SJCRH30 (cell line): ENCODE data around the gene CNIH3. TPM values are rescaled to one million over a fixed set of nuclear protein-coding genes. Genes with fewer than 3 reads are reported as not detected.
"Not testable (repeated sequence)": the region's sequence is repeated elsewhere in the genome, so short reads cannot be mapped to it uniquely, and the experiment has no call there.

ENCODE experiments used
- DNase-seq, 2 experiments: peaks; one replicate each; pipeline ENCODE4 v3.0.0-alpha.2; 2015 to 2020
- H3K27ac ChIP-seq: fragments of 250-450 bp; sonication (Bioruptor Pico); 2 replicates; pipeline ENCODE4 v1.5.1; 2020; ENCODE audit warnings: mild to moderate bottlenecking, moderate library complexity
- H3K27me3 ChIP-seq: fragments of 250-450 bp; sonication (Bioruptor Pico); 2 replicates; pipeline ENCODE4 v1.5.1; 2020; ENCODE audit warnings: mild to moderate bottlenecking, moderate library complexity
- H3K36me3 ChIP-seq: fragments of 250-450 bp; sonication (Bioruptor Pico); 2 replicates; pipeline ENCODE4 v1.5.1; 2020; ENCODE audit warnings: mild to moderate bottlenecking, moderate library complexity
- H3K4me1 ChIP-seq: fragments of 250-450 bp; sonication (Bioruptor Pico); 2 replicates; pipeline ENCODE4 v1.5.1; 2020; ENCODE audit warnings: mild to moderate bottlenecking, moderate library complexity
- H3K4me3 ChIP-seq: fragments of 250-450 bp; sonication (Bioruptor Pico); 2 replicates; pipeline ENCODE4 v1.5.1; 2020; ENCODE audit warnings: mild to moderate bottlenecking, moderate library complexity
- H3K9me3 ChIP-seq: fragments of 250-450 bp; sonication (Bioruptor Pico); replicated peaks from 2 replicates; pipeline ENCODE4 v1.5.1; 2020; ENCODE audit warnings: mild to moderate bottlenecking, moderate library complexity
- total RNA-seq: library from RNA; depleted of rRNA; stranded (reverse); fragments of >200 nt; shearing (Covaris generic); gene quantifications from 2 replicates; pipeline ENCODE4 v1.2.3, GENCODE V29; 2014

The CNIH3 gene
- total RNA-seq, 1 experiment from 2014 or later, result 0.49 TPM

GRCh38 chr1:224698015-224698451 lies 81.9 kb downstream of the CNIH3 start:
- Histone ChIP-seq H3K27ac (no peak overlapping the region), H3K4me3 (no peak overlapping the region), H3K9me3 (no peaks in the 10 kb centered on the region), H3K36me3 (no peaks in the 10 kb centered on the region), H3K27me3 (peaks cover 2% of the 10 kb centered on the region; the same call in 1 of the 2 replicates), H3K4me1 (no peaks in the 10 kb centered on the region)
- no peak for DNase-seq

DNA sequence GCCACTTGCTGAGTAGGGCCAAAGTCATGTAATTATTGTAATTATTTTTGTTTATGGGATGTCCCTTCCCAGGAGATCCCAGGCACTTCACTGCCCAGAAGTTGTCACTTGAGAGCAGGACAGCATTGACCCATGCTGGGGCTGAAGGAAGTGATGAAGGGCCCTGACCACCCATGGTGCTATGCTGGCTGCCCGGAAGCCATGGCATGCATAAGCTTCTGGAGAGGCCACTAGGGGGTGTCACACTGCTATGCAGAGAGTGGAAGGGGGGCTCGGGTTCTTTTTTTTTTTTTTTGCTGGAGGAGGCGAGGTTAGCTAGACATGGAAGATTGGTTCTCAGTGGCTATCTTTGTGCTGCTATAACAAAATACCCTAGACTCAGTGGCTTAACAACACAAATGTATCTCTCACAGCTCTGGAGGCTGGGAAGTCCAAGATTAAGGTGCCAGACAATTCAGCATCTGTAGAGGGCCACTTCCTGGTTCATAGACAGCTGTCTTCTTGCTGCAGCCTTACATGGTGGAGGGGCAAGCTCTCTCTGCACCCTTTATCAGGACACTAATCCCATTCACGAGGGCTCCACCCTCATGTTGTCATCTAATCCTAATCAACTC lies 84.9 kb downstream of the CNIH3 start:
- Histone ChIP-seq H3K9me3 (no peaks in the 10 kb centered on the region), H3K27me3 (peaks cover 9% of the 10 kb centered on the region), H3K4me3 (no peak overlapping the region), H3K27ac (no peak overlapping the region), H3K4me1 (no peaks in the 10 kb centered on the region), H3K36me3 (no peaks in the 10 kb centered on the region)
- peak; percentile 42 to 63 for DNase-seq

DNA sequence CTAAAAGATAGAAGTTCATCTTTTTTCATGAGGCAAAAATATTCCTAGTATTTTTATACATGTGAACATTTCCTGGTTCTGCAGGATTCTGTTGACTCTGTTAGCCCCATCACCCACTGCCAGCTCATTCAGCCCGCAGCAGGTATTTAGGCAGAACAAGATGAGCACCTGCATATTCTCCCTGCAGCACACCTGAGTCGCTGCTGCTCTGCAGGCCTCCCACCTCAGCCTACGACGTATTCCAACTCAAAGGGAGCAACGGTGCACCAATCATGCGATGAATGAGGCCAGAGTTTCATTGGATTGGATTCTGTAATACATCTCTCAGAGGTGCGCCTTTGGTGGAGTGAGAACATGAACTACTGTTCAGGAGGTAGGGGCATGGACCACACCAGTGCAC lies 87.6 kb downstream of the CNIH3 start:
- peaks cover 13% of the 10 kb centered on the region for H3K27me3 ChIP-seq
- no peaks in the 10 kb centered on the region for H3K4me1 ChIP-seq
- no peaks in the 10 kb centered on the region for H3K9me3 ChIP-seq
- no peak for DNase-seq
- H3K4me3 ChIP-seq, result no peak overlapping the region
- H3K36me3 ChIP-seq, result no peaks in the 10 kb centered on the region
- no peak overlapping the region for H3K27ac ChIP-seq

GRCh38 chr1:224704107-224704735 lies 88.1 kb downstream of the CNIH3 start:
- Histone ChIP-seq H3K27me3 (peaks cover 13% of the 10 kb centered on the region), H3K4me1 (no peaks in the 10 kb centered on the region), H3K4me3 (no peak overlapping the region), H3K27ac (no peak overlapping the region), H3K9me3 (no peaks in the 10 kb centered on the region), H3K36me3 (no peaks in the 10 kb centered on the region)
- DNase-seq, result no peak

- no peaks in the 10 kb centered on the region for H3K9me3 ChIP-seq
- no peaks in the 10 kb centered on the region for H3K4me1 ChIP-seq
- H3K27me3 ChIP-seq, result peaks cover 13% of the 10 kb centered on the region
- H3K27ac ChIP-seq, result no peak overlapping the region
- no peak overlapping the region for H3K4me3 ChIP-seq
- H3K36me3 ChIP-seq, result no peaks in the 10 kb centered on the region
- no peak for DNase-seq
These were observed 89.5 kb downstream of the CNIH3 start for GRCh38 chr1:224705578-224705977.

GRCh38 chr1:224707843-224708725 lies 92.0 kb downstream of the CNIH3 start:
- DNase-seq, result no peak
- H3K27ac ChIP-seq, result no peak overlapping the region
- H3K4me3 ChIP-seq, result no peak overlapping the region
- H3K36me3 ChIP-seq, result no peaks in the 10 kb centered on the region
- H3K9me3 ChIP-seq, result no peaks in the 10 kb centered on the region
- H3K4me1 ChIP-seq, result no peaks in the 10 kb centered on the region
- H3K27me3 ChIP-seq, result peaks cover 11% of the 10 kb centered on the region

GRCh38 chr1:224710196-224710595 lies 94.1 kb downstream of the CNIH3 start:
- Histone ChIP-seq H3K27me3 (peaks cover 8% of the 10 kb centered on the region), H3K9me3 (no peaks in the 10 kb centered on the region), H3K4me1 (no peaks in the 10 kb centered on the region), H3K4me3 (no peak overlapping the region), H3K36me3 (no peaks in the 10 kb centered on the region), H3K27ac (no peak overlapping the region)
- no peak for DNase-seq

- not testable (repeated sequence) for H3K27me3 ChIP-seq, H3K36me3 ChIP-seq, DNase-seq, H3K27ac ChIP-seq, H3K9me3 ChIP-seq, H3K4me1 ChIP-seq, H3K4me3 ChIP-seq
These were observed 95.2 kb downstream of the CNIH3 start for GRCh38 chr1:224711231-224711756.

GRCh38 chr1:224711876-224712275 lies 95.8 kb downstream of the CNIH3 start:
- no peak overlapping the region for H3K4me3 ChIP-seq
- no peak for DNase-seq
- no peak overlapping the region for H3K27ac ChIP-seq
- peaks cover 5% of the 10 kb centered on the region; the same call in 1 of the 2 replicates for H3K27me3 ChIP-seq
- H3K9me3 ChIP-seq, result no peaks in the 10 kb centered on the region
- no peaks in the 10 kb centered on the region for H3K4me1 ChIP-seq
- no peaks in the 10 kb centered on the region for H3K36me3 ChIP-seq

DNA sequence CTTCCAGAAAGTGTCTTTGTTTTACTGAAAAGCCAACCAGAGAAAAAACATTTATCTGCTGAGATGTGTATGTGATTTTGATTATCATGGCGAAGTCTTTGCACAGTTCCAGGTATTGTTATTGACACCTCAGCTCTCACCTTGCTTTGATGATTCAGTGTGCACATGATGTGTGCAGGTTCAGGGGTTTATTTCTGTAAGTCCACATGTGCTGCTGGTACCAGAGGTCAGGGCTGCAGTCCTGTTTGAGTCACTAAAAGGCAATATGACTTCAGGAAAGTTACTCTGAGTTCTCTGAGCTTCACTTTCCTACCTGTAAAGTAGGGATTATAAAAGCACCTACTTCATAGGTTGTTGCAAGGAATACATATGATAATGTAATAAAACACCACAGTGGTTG lies 97.1 kb downstream of the CNIH3 start:
- no peaks in the 10 kb centered on the region; the same call in 1 of the 2 replicates for H3K27me3 ChIP-seq
- H3K36me3 ChIP-seq, result no peaks in the 10 kb centered on the region
- no peak for DNase-seq
- H3K27ac ChIP-seq, result no peak overlapping the region
- no peaks in the 10 kb centered on the region for H3K9me3 ChIP-seq
- no peaks in the 10 kb centered on the region for H3K4me1 ChIP-seq
- no peak overlapping the region for H3K4me3 ChIP-seq

DNA sequence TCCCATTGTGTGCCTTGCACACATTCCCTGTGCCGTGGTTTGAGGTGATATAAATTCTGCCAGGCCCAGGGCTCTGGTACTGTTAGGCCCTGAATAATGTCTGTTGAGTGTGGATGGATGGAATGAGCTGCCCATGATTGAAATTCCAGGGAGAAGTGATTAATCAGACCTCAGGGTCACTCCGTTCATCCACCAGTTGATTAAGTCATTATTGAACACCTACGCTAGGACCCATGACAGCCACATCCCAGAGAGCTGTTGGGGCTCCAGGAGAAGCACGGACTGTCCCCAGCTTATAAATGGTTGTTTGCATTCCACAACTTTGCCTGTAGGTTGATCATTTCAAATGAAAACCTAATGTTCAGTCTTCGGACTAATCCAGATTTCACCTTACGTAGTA lies 98.4 kb downstream of the CNIH3 start:
- Histone ChIP-seq H3K27me3 (no peaks in the 10 kb centered on the region; the same call in none of the 2 replicates), H3K4me3 (no peak overlapping the region), H3K27ac (no peak overlapping the region), H3K4me1 (no peaks in the 10 kb centered on the region), H3K9me3 (no peaks in the 10 kb centered on the region), H3K36me3 (no peaks in the 10 kb centered on the region)
- no peak for DNase-seq

DNA sequence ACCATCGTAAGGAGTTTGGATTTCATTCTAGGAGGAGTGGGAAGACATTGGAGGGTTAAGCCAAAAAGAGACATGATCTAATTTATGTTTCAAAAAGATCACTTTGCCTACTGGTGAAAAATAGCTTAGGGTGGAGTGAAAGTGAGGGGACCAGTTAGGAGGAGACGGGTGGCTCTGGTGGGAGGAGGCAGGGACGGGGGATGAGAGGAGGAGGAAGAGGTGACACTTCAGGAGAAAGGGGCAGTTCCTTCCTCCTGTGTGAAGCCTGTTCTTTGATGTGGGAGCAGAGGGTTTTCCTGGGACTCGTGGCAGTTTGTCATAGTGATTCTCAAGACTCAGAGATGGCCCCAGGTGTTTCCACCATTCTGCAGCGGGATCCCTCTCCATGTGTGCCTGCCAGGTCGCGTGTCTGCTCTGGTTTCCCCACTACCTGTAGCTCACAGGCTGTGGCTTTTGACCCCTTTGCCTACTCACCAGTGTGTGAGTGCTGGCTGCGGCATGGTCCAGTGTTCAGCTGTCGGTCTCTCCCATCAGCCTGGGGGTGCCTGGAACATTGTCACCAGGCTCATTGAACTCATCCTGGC lies 102.4 kb downstream of the CNIH3 start:
- Histone ChIP-seq H3K27me3 (peaks cover 5% of the 10 kb centered on the region; the same call in 1 of the 2 replicates), H3K4me3 (no peak overlapping the region), H3K36me3 (no peaks in the 10 kb centered on the region), H3K9me3 (no peaks in the 10 kb centered on the region), H3K4me1 (no peaks in the 10 kb centered on the region), H3K27ac (no peak overlapping the region)
- no peak for DNase-seq

DNA sequence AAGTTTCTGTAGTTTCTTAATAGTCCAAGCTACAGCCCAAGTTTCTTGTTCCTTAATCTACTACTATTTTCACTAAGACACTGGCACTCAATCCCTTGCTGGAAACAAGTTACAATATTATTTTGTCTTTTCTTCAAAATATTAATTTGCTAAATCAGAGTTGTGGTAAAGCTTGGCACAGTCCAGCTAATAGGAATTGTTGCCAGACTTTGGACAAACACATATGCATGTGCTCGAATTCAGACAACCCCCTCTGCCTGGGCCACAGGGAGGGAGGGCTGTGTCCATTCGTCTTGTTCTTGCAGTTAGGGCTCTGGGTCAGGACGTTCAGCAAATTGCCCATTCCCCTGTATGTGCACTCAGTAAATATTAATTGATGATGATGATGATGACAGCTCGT lies 103.6 kb downstream of the CNIH3 start:
- no peaks in the 10 kb centered on the region for H3K4me1 ChIP-seq
- no peak overlapping the region for H3K27ac ChIP-seq
- H3K4me3 ChIP-seq, result no peak overlapping the region
- DNase-seq, result no peak
- H3K27me3 ChIP-seq, result peaks cover 5% of the 10 kb centered on the region; the same call in 1 of the 2 replicates
- H3K9me3 ChIP-seq, result no peaks in the 10 kb centered on the region
- H3K36me3 ChIP-seq, result no peaks in the 10 kb centered on the region

- no peak overlapping the region for H3K27ac ChIP-seq
- no peak overlapping the region for H3K4me3 ChIP-seq
- H3K9me3 ChIP-seq, result no peaks in the 10 kb centered on the region
- no peaks in the 10 kb centered on the region for H3K4me1 ChIP-seq
- no peak for DNase-seq
- peaks cover 5% of the 10 kb centered on the region; the same call in 1 of the 2 replicates for H3K27me3 ChIP-seq
- no peaks in the 10 kb centered on the region for H3K36me3 ChIP-seq
These were observed 104.1 kb downstream of the CNIH3 start for GRCh38 chr1:224720216-224720615.
